H9 (cell line): ENCODE data around the gene DACH1. TPM values are rescaled to one million over a fixed set of nuclear protein-coding genes. Genes with fewer than 3 reads are reported as not detected.
A peak's percentile ranks its signal among the peaks of the same experiment; 100 is the strongest.

Source experiments
- DNase-seq: peaks from one replicate; pipeline ENCODE4 v3.0.0-alpha.2; 2017
- H2AFZ ChIP-seq: one replicate; pipeline ENCODE4 v1.6.1; 2013; ENCODE audit warnings: mild to moderate bottlenecking, low read length, control low read depth, moderate library complexity
- H2AK5ac ChIP-seq: 2 replicates; pipeline ENCODE4 v1.6.1; 2013; ENCODE audit warnings: low read length, control low read depth, mixed read lengths; ENCODE audit not compliant: insufficient read length
- H2BK120ac ChIP-seq: one replicate; pipeline ENCODE4 v1.6.1; 2013; ENCODE audit warnings: low read depth, mild to moderate bottlenecking, low read length, control low read depth, inconsistent platforms; ENCODE audit not compliant: poor library complexity, severe bottlenecking
- H2BK12ac ChIP-seq: 2 replicates; pipeline ENCODE4 v1.6.1; 2013; ENCODE audit warnings: low read length, control low read depth, mixed read lengths, low read depth; ENCODE audit not compliant: insufficient read length
- H2BK15ac ChIP-seq: 2 replicates; pipeline ENCODE4 v1.6.1; 2013; ENCODE audit warnings: low read depth, low read length, control low read depth
- H2BK20ac ChIP-seq: one replicate; pipeline ENCODE4 v1.6.1; 2013; ENCODE audit warnings: low read depth, mild to moderate bottlenecking, low read length, control low read depth, inconsistent platforms; ENCODE audit not compliant: poor library complexity, severe bottlenecking
- H2BK5ac ChIP-seq: 2 replicates; pipeline ENCODE4 v1.6.1; 2013; ENCODE audit warnings: low read length, control low read depth, mixed read lengths; ENCODE audit not compliant: insufficient read length
- H3K14ac ChIP-seq: 2 replicates; pipeline ENCODE4 v1.6.1; 2013; ENCODE audit warnings: low read length, control low read depth; ENCODE audit not compliant: insufficient read depth
- H3K18ac ChIP-seq: 2 replicates; pipeline ENCODE4 v1.6.1; 2013; ENCODE audit warnings: low read depth, mild to moderate bottlenecking, mixed read lengths, low read length, control low read depth; ENCODE audit not compliant: insufficient read length
- H3K23ac ChIP-seq: 2 replicates; pipeline ENCODE4 v1.6.1; 2013; ENCODE audit warnings: low read length, control low read depth, mixed read lengths, low read depth; ENCODE audit not compliant: insufficient read length
- H3K23me2 ChIP-seq: 2 replicates; pipeline ENCODE4 v1.6.1; 2013; ENCODE audit warnings: low read depth, mild to moderate bottlenecking, mixed read lengths, low read length, control low read depth; ENCODE audit not compliant: insufficient read length, poor library complexity, severe bottlenecking
- H3K27ac ChIP-seq: 2 replicates; pipeline ENCODE4 v1.5.1; 2013; ENCODE audit warnings: low read length, control low read depth, mixed read lengths, low read depth; ENCODE audit not compliant: insufficient read length
- H3K27me3 ChIP-seq: 2 replicates; pipeline ENCODE4 v1.6.1; 2013; ENCODE audit warnings: low read length, control low read depth, inconsistent platforms; ENCODE audit not compliant: insufficient read depth
- H3K4ac ChIP-seq: 2 replicates; pipeline ENCODE4 v1.6.1; 2013; ENCODE audit warnings: low read depth, mild to moderate bottlenecking, control low read depth, inconsistent platforms, low read length, moderate library complexity
- H3K4me1 ChIP-seq: 2 replicates; pipeline ENCODE4 v1.6.1; 2013; ENCODE audit warnings: low read length, control low read depth, inconsistent platforms; ENCODE audit not compliant: insufficient read depth
- H3K4me2 ChIP-seq: 2 replicates; pipeline ENCODE4 v1.6.1; 2013; ENCODE audit warnings: low read length, control low read depth, mixed read lengths; ENCODE audit not compliant: insufficient read length, insufficient read depth
- H3K56ac ChIP-seq: 2 replicates; pipeline ENCODE4 v1.6.1; 2013; ENCODE audit warnings: low read depth, mild to moderate bottlenecking, mixed read lengths, low read length, control low read depth; ENCODE audit not compliant: insufficient read length
- H3K79me1 ChIP-seq: 2 replicates; pipeline ENCODE4 v1.6.1; 2013; ENCODE audit warnings: low read depth, mild to moderate bottlenecking, moderate library complexity, low read length, control low read depth, inconsistent platforms; ENCODE audit not compliant: insufficient read depth, poor library complexity, severe bottlenecking
- H3K79me2 ChIP-seq: 2 replicates; pipeline ENCODE4 v1.6.1; 2013; ENCODE audit warnings: low read length, control low read depth, inconsistent platforms; ENCODE audit not compliant: insufficient read depth
- H3K9ac ChIP-seq: 2 replicates; pipeline ENCODE4 v1.6.1; 2013; ENCODE audit warnings: low read length, control low read depth, mixed read lengths; ENCODE audit not compliant: insufficient read length; ENCODE audit errors: extremely low read depth
- H3K9me3 ChIP-seq: one replicate; pipeline ENCODE4 v1.6.1; 2013; ENCODE audit warnings: low read depth, low read length, inconsistent platforms; ENCODE audit not compliant: control insufficient read depth
- H3T11ph ChIP-seq: one replicate; pipeline ENCODE4 v1.6.1; 2013; ENCODE audit warnings: mild to moderate bottlenecking, low read length, control low read depth, inconsistent platforms
- H4K20me1 ChIP-seq: one replicate; pipeline ENCODE4 v1.6.1; 2013; ENCODE audit not compliant: control insufficient read depth, insufficient read length, insufficient read depth
- H4K5ac ChIP-seq: 2 replicates; pipeline ENCODE4 v1.6.1; 2013; ENCODE audit warnings: low read depth, mild to moderate bottlenecking, mixed read lengths, low read length, control low read depth; ENCODE audit not compliant: insufficient read length
- H4K8ac ChIP-seq: replicated peaks from 2 replicates; pipeline ENCODE4 v1.6.1; 2013; ENCODE audit warnings: low read length, control low read depth, mixed read lengths, low read depth; ENCODE audit not compliant: insufficient read length
- H4K91ac ChIP-seq: 2 replicates; pipeline ENCODE4 v1.6.1; 2013; ENCODE audit warnings: low read depth, mild to moderate bottlenecking, moderate library complexity, mixed read lengths, low read length, control low read depth; ENCODE audit not compliant: insufficient read length
- H3K27ac Mint-ChIP-seq, 3 experiments: 2 replicates in 2 of 3; 3 replicates in 1 of 3; pipeline ENCODE4 v1.8.0; 2020 to 2021; ENCODE audit warnings: mixed read lengths in 3 of 3, mild to moderate bottlenecking in 1 of 3, moderate library complexity in 1 of 3
- H3K27me3 Mint-ChIP-seq: 2 replicates; pipeline ENCODE4 v1.8.0; 2021; ENCODE audit warnings: low read depth, mild to moderate bottlenecking, moderate library complexity, mixed read lengths
- H3K36me3 Mint-ChIP-seq, 3 experiments: 2 replicates in 2 of 3; 3 replicates in 1 of 3; pipeline ENCODE4 v1.8.0; 2020 to 2021; ENCODE audit warnings: low read depth in 3 of 3, mixed read lengths in 3 of 3; ENCODE audit not compliant: insufficient read depth in 1 of 3
- H3K4me1 Mint-ChIP-seq, 2 experiments: 2 replicates each; pipeline ENCODE4 v1.8.0; 2020; ENCODE audit warnings: mixed read lengths in 2 of 2
- H3K4me3 Mint-ChIP-seq, 2 experiments: 2 replicates in 1 of 2; 3 replicates in 1 of 2; pipeline ENCODE4 v1.8.0; 2020 to 2021; ENCODE audit warnings: mild to moderate bottlenecking in 2 of 2, mixed read lengths in 2 of 2, moderate library complexity in 1 of 2
- H3K9me3 Mint-ChIP-seq, 2 experiments: 2 replicates in 1 of 2; 3 replicates in 1 of 2; pipeline ENCODE4 v1.8.0; 2020; ENCODE audit warnings: mild to moderate bottlenecking in 2 of 2, mixed read lengths in 2 of 2, moderate library complexity in 1 of 2
- CTCF ChIP-seq: fragments of 200-600 bp; sonication (generic); conservative IDR thresholded peaks from 3 replicates; pipeline ENCODE4 v1.8.0; 2021; ENCODE audit warnings: antibody characterized with exemption, mild to moderate bottlenecking
- WGBS: extraction: QIAGEN DNeasy Blood & Tissue Kit; methylation state at CpG from one replicate; pipeline ENCODE4 v1.1.7; 2013; ENCODE audit warnings: missing lambda C conversion rate, low lambda C conversion rate, mixed read lengths; ENCODE audit not compliant: insufficient read length; ENCODE audit errors: extremely low coverage; 5-methylcytosine and 5-hydroxymethylcytosine counted together
- total RNA-seq: library from RNA; stranded (reverse); gene quantifications from 2 replicates; pipeline ENCODE4 v1.2.1, GENCODE V29; 2021

DACH1 gene
- total RNA-seq, 1 experiment from 2014 or later: not detected

GRCh38 chr13:71879808-71880344, 12.9 kb upstream of the DACH1 start:
- no peak overlapping the region for H2BK120ac ChIP-seq
- H2AFZ ChIP-seq: no peak overlapping the region
- no peak overlapping the region for H3K56ac ChIP-seq
- no peak overlapping the region for H3K14ac ChIP-seq
- H3K79me2 ChIP-seq: no peaks in the 10 kb centered on the region
- peaks cover 24 to 27% of the 10 kb centered on the region in 2 experiments for H3K4me1 Mint-ChIP-seq
- no peak overlapping the region for H3T11ph ChIP-seq
- no peak overlapping the region for H3K27ac ChIP-seq
- H4K20me1 ChIP-seq: no peaks in the 10 kb centered on the region
- TF ChIP-seq CTCF: no peak
- H4K91ac ChIP-seq: no peak overlapping the region
- no peak for DNase-seq
- H3K4ac ChIP-seq: no peak overlapping the region
- no peaks in the 10 kb centered on the region for H3K9me3 ChIP-seq
- H3K36me3 Mint-ChIP-seq: peaks cover 0 to 12% (median 0%) of the 10 kb centered on the region in 3 experiments; a peak in 2 of 7 replicates
- H3K18ac ChIP-seq: no peak overlapping the region
- no peaks in the 10 kb centered on the region for H3K27me3 ChIP-seq
- H4K5ac ChIP-seq: no peak overlapping the region
- no peak overlapping the region for H2BK15ac ChIP-seq
- no peak overlapping the region for H2BK20ac ChIP-seq
- H3K23me2 ChIP-seq: no peaks in the 10 kb centered on the region
- H3K23ac ChIP-seq: no peak overlapping the region
- no peak overlapping the region for H4K8ac ChIP-seq
- H3K27ac Mint-ChIP-seq: peak overlapping the region in 1 of 3 experiments; percentile 4; a peak in 1 of 7 replicates
- no peak overlapping the region for H2BK12ac ChIP-seq
- H3K4me3 Mint-ChIP-seq: no peak overlapping the region
- no peaks in the 10 kb centered on the region for H3K79me1 ChIP-seq
- H3K9ac ChIP-seq: no peak overlapping the region
- H2BK5ac ChIP-seq: no peak overlapping the region
- H3K9me3 Mint-ChIP-seq: peaks cover 5% of the 10 kb centered on the region in 2 experiments; a peak in 4 of 5 replicates
- H2AK5ac ChIP-seq: no peak overlapping the region
- no CpG with 5 or more reads among the region's 6 CpGs for WGBS
- peaks cover 13% of the 10 kb centered on the region; the same call in 1 of the 2 replicates for H3K4me1 ChIP-seq
- no peak overlapping the region for H3K4me2 ChIP-seq
- peaks cover 4% of the 10 kb centered on the region; the same call in 1 of the 2 replicates for H3K27me3 Mint-ChIP-seq
